ENCODE measurements around the gene TTLL10. TPM values are rescaled to one million over a fixed set of nuclear protein-coding genes. Genes with fewer than 3 reads are reported as not detected.

TTLL10 gene
- 5.8 and 6.6 TPM in 2 replicates for total RNA-seq (2014; rRNA removed; shearing (Covaris generic))

- peak; percentile 54 for DNase-seq (ENCODE audit: low spot score)
Observed at GRCh38 chr1:1173793-1174415, at the start of gene TTLL10. Gene TTLL10 (plus strand): TSS chr1:1173880. CDS start chr1:1179216, 5,336 bp downstream.

- no peak for DNase-seq (ENCODE audit: low spot score)
Observed at GRCh38 chr1:1124508-1124785, 49.2 kb upstream of the TTLL10 start.

GRCh38 chr1:1124786-1125642 lies 48.7 kb upstream of the TTLL10 start:
- DNase-seq (ENCODE audit: low spot score): peak; percentile 86

- peak; percentile 38 for DNase-seq (ENCODE audit: low spot score)
Observed at GRCh38 chr1:1125945-1126344, 47.7 kb upstream of the TTLL10 start.

- DNase-seq (ENCODE audit: low spot score): no peak
Observed at GRCh38 chr1:1127551-1128451, 45.9 kb upstream of the TTLL10 start.

- DNase-seq (ENCODE audit: low spot score): peak; percentile 51
Observed at GRCh38 chr1:1128454-1129139, 45.1 kb upstream of the TTLL10 start.

GRCh38 chr1:1129381-1129821 lies 44.3 kb upstream of the TTLL10 start:
- no peak for DNase-seq (ENCODE audit: low spot score)

GRCh38 chr1:1130206-1131120 lies 43.2 kb upstream of the TTLL10 start:
- peak; percentile 62 for DNase-seq (ENCODE audit: low spot score)

- DNase-seq (ENCODE audit: low spot score): peak; percentile 80
Observed at GRCh38 chr1:1132042-1132950, 41.4 kb upstream of the TTLL10 start.

- peak; percentile 87 for DNase-seq (ENCODE audit: low spot score)
Observed at GRCh38 chr1:1132956-1133750, 40.5 kb upstream of the TTLL10 start.

- DNase-seq (ENCODE audit: low spot score): no peak
Observed at GRCh38 chr1:1134300-1134970, 39.2 kb upstream of the TTLL10 start.

GRCh38 chr1:1135339-1136136 lies 38.1 kb upstream of the TTLL10 start:
- no peak for DNase-seq (ENCODE audit: low spot score)

GRCh38 chr1:1136547-1137230 lies 37.0 kb upstream of the TTLL10 start:
- peak; percentile 92 for DNase-seq (ENCODE audit: low spot score)

- DNase-seq (ENCODE audit: low spot score): peak; percentile 63
Observed at GRCh38 chr1:1137256-1138045, 36.2 kb upstream of the TTLL10 start.

GRCh38 chr1:1140673-1141072 lies 33.0 kb upstream of the TTLL10 start:
- peak; percentile 57 for DNase-seq (ENCODE audit: low spot score)
